ENCODE measurements around the gene PPP1R15B.

Gene PPP1R15B

DNA sequence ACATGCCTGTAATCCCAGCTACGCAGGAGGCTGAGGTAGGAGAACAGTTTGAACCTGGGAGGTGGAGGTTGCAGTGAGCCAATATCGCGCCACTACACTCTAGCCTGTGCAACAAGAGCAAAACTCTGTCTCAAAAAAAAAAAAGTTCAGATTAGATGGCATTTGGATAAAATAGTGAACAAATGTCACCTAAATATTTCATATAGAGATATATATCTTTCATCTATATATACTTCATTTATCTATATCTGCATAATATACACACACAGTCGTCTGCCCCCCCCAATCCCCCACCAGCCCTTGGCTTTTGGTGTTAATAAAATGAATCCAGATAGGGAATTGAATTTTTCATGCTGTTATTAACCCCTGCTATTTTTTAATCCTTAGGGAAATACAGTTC lies 5.0 kb downstream of the PPP1R15B start:
- TF ChIP-seq, protein P1, sequence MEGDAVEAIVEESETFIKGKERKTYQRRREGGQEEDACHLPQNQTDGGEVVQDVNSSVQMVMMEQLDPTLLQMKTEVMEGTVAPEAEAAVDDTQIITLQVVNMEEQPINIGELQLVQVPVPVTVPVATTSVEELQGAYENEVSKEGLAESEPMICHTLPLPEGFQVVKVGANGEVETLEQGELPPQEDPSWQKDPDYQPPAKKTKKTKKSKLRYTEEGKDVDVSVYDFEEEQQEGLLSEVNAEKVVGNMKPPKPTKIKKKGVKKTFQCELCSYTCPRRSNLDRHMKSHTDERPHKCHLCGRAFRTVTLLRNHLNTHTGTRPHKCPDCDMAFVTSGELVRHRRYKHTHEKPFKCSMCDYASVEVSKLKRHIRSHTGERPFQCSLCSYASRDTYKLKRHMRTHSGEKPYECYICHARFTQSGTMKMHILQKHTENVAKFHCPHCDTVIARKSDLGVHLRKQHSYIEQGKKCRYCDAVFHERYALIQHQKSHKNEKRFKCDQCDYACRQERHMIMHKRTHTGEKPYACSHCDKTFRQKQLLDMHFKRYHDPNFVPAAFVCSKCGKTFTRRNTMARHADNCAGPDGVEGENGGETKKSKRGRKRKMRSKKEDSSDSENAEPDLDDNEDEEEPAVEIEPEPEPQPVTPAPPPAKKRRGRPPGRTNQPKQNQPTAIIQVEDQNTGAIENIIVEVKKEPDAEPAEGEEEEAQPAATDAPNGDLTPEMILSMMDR (IDR thresholded peaks at IDR 0.05; ENCODE audit: low read depth, low read length), result no peak
- peak overlapping the region; percentile 99 for H3K4me3 ChIP-seq (ENCODE audit: low read depth, low read length)

DNA sequence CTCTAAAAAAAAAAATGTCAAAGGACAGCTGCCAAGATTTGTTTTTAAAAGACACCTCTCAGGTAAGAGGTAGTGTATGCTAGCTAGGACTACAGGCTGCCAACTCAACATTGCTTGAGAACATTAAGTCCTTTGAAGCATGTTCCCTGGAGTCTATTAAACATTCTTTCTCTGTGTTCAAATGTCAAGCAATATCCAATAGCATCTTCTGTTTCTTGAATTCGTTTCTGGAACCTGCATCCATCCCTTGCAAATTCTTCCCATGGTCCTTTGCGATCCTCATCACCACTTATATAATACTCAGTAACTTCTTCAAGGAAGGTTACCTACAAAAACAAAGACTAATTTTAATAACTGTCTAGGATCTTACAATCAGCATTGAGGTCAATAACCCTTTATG lies 5.6 kb downstream of the PPP1R15B start:
- H3K4me3 ChIP-seq (ENCODE audit: low read depth, low read length), result no peak overlapping the region
- TF ChIP-seq, protein P1 (IDR thresholded peaks at IDR 0.05; ENCODE audit: low read depth, low read length), result no peak

DNA sequence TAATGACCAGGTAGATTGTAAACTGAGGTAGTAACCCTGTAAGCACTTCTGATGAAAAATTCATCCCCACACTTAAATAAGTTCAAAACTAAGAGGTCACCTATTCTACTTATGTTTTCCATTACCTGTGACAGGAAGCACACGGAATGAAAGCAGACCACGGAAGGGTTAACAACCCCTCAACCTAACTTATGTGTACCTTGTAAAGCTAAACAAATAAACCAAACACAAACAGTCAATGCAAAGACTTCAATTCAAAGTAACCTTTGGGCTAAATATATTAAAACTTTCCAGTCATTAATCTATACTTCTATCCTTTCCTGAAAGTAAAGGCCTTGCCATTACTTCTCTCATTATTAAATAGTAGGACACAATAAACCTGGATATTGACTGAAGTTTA lies 7.0 kb downstream of the PPP1R15B start:
- no peak overlapping the region for H3K4me3 ChIP-seq (ENCODE audit: low read depth, low read length)

DNA sequence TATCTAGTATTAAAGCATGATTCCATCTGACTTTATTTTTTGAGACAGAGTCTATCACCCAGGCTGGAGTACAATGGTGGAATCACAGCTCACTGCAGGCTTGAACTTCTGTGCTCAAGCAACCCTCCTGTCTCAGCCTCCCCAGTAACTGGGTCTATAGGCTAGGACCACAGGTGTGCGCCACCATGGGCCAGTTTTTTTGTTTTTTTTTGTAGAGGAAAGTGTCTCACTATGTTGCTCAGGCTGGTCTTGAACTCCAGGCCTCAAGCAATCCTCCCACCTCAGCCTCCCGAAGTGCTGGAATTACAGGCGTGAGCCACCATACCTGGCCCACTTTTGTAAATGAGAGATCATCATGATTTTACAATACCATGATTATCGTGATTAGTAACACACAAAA lies 9.2 kb downstream of the PPP1R15B start:
- H3K4me3 ChIP-seq (ENCODE audit: low read depth, low read length), result no peak overlapping the region
- TF ChIP-seq, protein P1 (IDR thresholded peaks at IDR 0.05; ENCODE audit: low read depth, low read length), result no peak

More for the DNA sequence above, 7.0 kb downstream of the PPP1R15B start:
- TF ChIP-seq, protein P1 (IDR thresholded peaks at IDR 0.05; ENCODE audit: low read depth, low read length), result no peak

DNA sequence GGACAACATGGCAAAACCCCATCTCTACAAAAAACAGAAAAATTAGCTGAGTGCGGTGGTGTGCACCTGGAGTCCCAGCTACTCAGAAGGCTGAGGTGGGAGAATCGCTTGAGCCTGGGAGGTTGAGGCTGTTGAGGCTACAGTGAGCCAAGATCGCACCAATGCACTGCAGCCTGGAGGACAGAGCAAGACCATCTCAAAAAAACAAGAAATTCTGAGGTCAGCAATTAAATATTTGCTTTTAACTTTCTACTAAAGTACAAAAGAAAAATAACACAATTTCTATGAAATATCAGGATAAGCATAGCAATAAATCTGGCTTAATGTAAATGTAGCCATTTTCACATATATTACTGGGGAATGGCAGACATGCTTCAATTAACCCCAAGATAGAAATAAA lies 9.9 kb downstream of the PPP1R15B start:
- TF ChIP-seq, protein P1 (IDR thresholded peaks at IDR 0.05; ENCODE audit: low read depth, low read length), result no peak
- no peak overlapping the region for H3K4me3 ChIP-seq (ENCODE audit: low read depth, low read length)

DNA sequence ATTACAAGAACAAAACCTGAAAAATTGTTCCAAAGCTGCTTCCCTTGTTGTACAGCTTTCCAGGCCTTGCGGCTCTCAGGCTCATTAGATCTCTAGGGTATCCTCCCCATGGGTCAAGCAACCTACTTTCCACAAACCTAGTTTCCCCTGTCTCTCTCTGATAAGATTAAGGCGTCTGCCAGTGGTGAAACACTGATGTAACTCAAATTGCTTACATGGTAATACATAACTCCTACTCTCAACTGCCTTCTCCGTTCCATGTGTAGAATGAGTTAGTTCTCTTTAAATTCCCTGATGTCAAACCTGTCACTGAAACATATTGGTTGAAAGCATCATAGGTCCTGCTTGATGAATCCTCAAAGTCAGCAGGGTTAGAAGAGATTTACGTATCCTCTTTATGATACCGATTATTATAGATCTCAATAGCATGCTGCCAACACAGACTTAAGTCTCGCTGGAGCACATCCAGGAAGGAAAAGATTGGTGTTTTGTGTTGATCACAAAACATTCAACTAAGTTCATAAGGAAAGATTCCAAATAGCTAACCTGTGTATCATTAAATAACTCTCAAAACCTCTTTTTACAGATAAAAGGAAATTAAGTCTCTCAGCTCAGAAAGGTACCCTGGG lies 10.6 kb downstream of the PPP1R15B start:
- TF ChIP-seq, protein P1 (IDR thresholded peaks at IDR 0.05; ENCODE audit: low read depth, low read length), result no peak
- H3K4me3 ChIP-seq (ENCODE audit: low read depth, low read length), result no peak overlapping the region

DNA sequence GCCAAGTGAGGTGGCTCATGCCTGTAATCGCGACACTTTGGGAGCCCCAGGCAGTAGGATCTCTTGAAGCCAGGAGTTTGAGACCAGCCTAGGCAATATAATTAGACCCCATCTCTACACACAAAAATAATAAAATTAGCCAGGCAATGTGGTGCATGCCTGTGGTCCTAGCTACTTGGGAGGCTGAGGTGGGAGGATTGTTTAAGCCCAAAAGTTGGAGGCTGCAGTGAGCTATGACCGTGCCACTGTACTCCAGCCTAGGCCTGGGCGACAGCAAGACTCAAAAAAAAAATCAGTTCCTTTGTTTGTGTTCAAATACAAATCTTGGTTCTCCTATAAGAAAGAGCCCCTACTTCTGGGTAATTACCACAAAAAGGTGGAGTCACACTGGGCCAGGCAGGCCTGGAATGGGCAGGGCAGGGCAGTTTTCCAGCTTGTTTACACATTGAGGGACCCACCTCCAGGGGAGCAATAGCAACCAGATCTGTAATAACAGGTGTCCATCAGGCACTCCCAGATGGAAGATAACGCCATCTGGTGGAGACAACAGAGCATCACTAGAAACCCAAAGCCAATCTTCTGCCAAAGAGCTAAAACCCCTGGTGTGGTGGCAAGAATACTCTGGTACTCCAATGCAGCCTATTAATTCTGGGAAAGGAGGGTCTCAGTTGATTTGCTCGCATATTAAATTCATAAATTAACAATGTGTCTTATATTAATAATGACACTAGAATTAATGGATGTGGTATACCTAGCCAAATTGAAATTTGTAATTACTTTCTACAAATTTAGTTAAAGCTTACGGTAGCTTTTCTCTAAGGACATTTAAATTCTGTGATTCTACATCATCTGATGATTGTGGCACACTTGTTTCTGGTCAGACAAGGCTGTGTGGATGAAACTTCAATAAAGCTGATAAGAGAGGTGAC lies 13.2 kb downstream of the PPP1R15B start:
- TF ChIP-seq, protein P1 (IDR thresholded peaks at IDR 0.05; ENCODE audit: low read depth, low read length), result peak; percentile 58
- H3K4me3 ChIP-seq (ENCODE audit: low read depth, low read length), result no peak overlapping the region
